GM12878 (cell line): ENCODE results near the gene UTS2R. TPM values are rescaled to one million over a fixed set of nuclear protein-coding genes. Genes with fewer than 3 reads are reported as not detected.

Source experiments
- ATF2 ChIP-seq: IDR thresholded peaks from 2 replicates; pipeline ENCODE4 v1.6.1; 2012; ENCODE audit warnings: low read length, inconsistent platforms
- BCL11A ChIP-seq: IDR thresholded peaks from 2 replicates; pipeline ENCODE4 v1.6.1; 2011; ENCODE audit warnings: low read depth, low read length
- EP300 ChIP-seq, 2 experiments: fragments of 150-350 bp in 1 of 2; IDR thresholded peaks; 2 replicates each; pipeline ENCODE4 v1.6.1; 2011 to 2012; ENCODE audit warnings: low read depth in 2 of 2, low read length in 2 of 2, borderline replicate concordance in 1 of 2, improper control_type of control experiment in 1 of 2, inconsistent platforms in 1 of 2; ENCODE audit not compliant: control insufficient read depth in 1 of 2
- JUNB ChIP-seq: IDR thresholded peaks from 2 replicates; pipeline ENCODE4 v1.6.1; 2016; ENCODE audit warnings: antibody characterized with exemption, mild to moderate bottlenecking
- LARP7 ChIP-seq: fragments of 450-650 bp; IDR thresholded peaks from 2 replicates; pipeline ENCODE4 v1.6.1; 2017; ENCODE audit warnings: mild to moderate bottlenecking
- MEF2B ChIP-seq: fragments of 450-650 bp; IDR thresholded peaks from 2 replicates; pipeline ENCODE4 v1.6.1; 2018; ENCODE audit warnings: mild to moderate bottlenecking, moderate library complexity; ENCODE audit not compliant: partially characterized antibody, poor library complexity, severe bottlenecking
- MTA2 ChIP-seq: fragments of 450-650 bp; IDR thresholded peaks from 2 replicates; pipeline ENCODE4 v1.6.1; 2016; ENCODE audit warnings: low read depth, mild to moderate bottlenecking, moderate library complexity
- PRDM15 ChIP-seq: fragments of 450-650 bp; formaldehyde crosslinking; IDR thresholded peaks from 2 replicates; pipeline ENCODE4 v1.4.0; 2020; ENCODE audit warnings: mild to moderate bottlenecking, moderate library complexity
- RFX5 ChIP-seq: IDR thresholded peaks from 2 replicates; pipeline ENCODE4 v1.6.1; 2011; ENCODE audit warnings: low read depth, low read length, improper control_type of control experiment
- SRF ChIP-seq, 2 experiments: IDR thresholded peaks; 2 replicates each; pipeline ENCODE4 v1.6.1; 2011; ENCODE audit warnings: low read depth in 2 of 2, low read length in 2 of 2, mild to moderate bottlenecking in 1 of 2, moderate library complexity in 1 of 2
- TCF12 ChIP-seq: IDR thresholded peaks from 2 replicates; pipeline ENCODE4 v1.6.1; 2011; ENCODE audit warnings: low read depth, mild to moderate bottlenecking, low read length
- YBX1 ChIP-seq: fragments of 450-650 bp; IDR thresholded peaks from 2 replicates; pipeline ENCODE4 v1.6.1; 2016; ENCODE audit warnings: antibody characterized with exemption
- ZNF207 ChIP-seq: fragments of 450-650 bp; IDR thresholded peaks from 2 replicates; pipeline ENCODE4 v1.6.1; 2014; ENCODE audit warnings: antibody characterized with exemption, mild to moderate bottlenecking, borderline replicate concordance
- ZNF217 ChIP-seq: fragments of 450-650 bp; IDR thresholded peaks from 2 replicates; pipeline ENCODE4 v1.6.1; 2017; ENCODE audit warnings: antibody characterized with exemption, mild to moderate bottlenecking
- polyA plus RNA-seq, 11 experiments: library from polyadenylated mRNA; depleted of rRNA in 4 of 11; unstranded in 6 of 11; stranded (reverse) in 5 of 11; fragments of >200 nt; fragmentation: Nextera tagmentation in 4 of 11; fragmentation: Illumina TruSeq in 1 of 11; extraction: Ambion mirVana in 4 of 11; extraction: Trizol in 1 of 11; gene quantifications; 1 replicate in 1 of 11; 2 replicates in 10 of 11; pipeline versions ENCODE4 v1.2.1 to v1.2.3, GENCODE V29; 2011 to 2016; ENCODE audit warnings: inconsistent platforms in 2 of 11, missing spikeins in 2 of 11, low read depth in 1 of 11
- total RNA-seq, 4 experiments: library from RNA; depleted of rRNA in 3 of 4; stranded (reverse); fragments of >200 nt in 3 of 4; fragmentation: Illumina TruSeq in 1 of 4; extraction: Trizol in 1 of 4; gene quantifications; 2 replicates each; pipeline versions ENCODE4 v1.2.1 to v1.2.3, GENCODE V29; 2013 to 2021

The UTS2R gene
- total and polyA plus RNA-seq, 10 of the 15 experiments (the other 5 are each of a cell fraction or from before 2014, with no cell fraction given) = 0.04 to 0.36 (median 0.11) TPM; not detected in 6

GRCh38 chr17:82321947-82322466 is 49.6 kb upstream of the UTS2R start (continued):
- TF ChIP-seq PRDM15 (CRISPR knock-in tag) (no peak), BCL11A (no peak), EP300 (IDR thresholded peaks at IDR 0.05; ENCODE audit: borderline replicate concordance in 1 of 2, control insufficient read depth in 1 of 2, low read depth in 2 of 2, low read length in 2 of 2) (no peak), TCF12 (no peak), ATF2 (no peak), LARP7 (no peak), SRF (IDR thresholded peaks at IDR 0.05; ENCODE audit: low read depth in 2 of 2, low read length in 2 of 2) (no peak), MTA2 (no peak), JUNB (no peak), ZNF207 (no peak), YBX1 (no peak), RFX5 (no peak), ZNF217 (no peak), MEF2B (no peak)
